ENCODE data around the gene XXYLT1.
"Not testable (repeated sequence)": the region's sequence is repeated elsewhere in the genome, so short reads cannot be mapped to it uniquely, and the experiment has no call there.

The XXYLT1 gene

GRCh38 chr3:195087840-195088601 lies 182.9 kb downstream of the XXYLT1 start:
- DNase-seq, result not testable (repeated sequence)

GRCh38 chr3:195087328-195087727 lies 183.6 kb downstream of the XXYLT1 start:
- DNase-seq, result no peak

GRCh38 chr3:195086885-195087284 lies 184.1 kb downstream of the XXYLT1 start:
- no peak for DNase-seq

- no peak for DNase-seq
Measured at GRCh38 chr3:195086341-195086740, 184.6 kb downstream of the XXYLT1 start.

GRCh38 chr3:195085356-195086130 lies 185.4 kb downstream of the XXYLT1 start:
- no peak for DNase-seq

- no peak for DNase-seq
Measured at GRCh38 chr3:195084746-195085145, 186.2 kb downstream of the XXYLT1 start.

GRCh38 chr3:195083659-195084058 lies 187.3 kb downstream of the XXYLT1 start:
- DNase-seq, result no peak

- no peak for DNase-seq
Measured at GRCh38 chr3:195082811-195083210, 188.1 kb downstream of the XXYLT1 start.

- DNase-seq, result no peak
Measured at GRCh38 chr3:195081242-195081963, 189.6 kb downstream of the XXYLT1 start.

- no peak for DNase-seq
Measured at GRCh38 chr3:195080571-195081151, 190.3 kb downstream of the XXYLT1 start.

GRCh38 chr3:195080125-195080524 lies 190.8 kb downstream of the XXYLT1 start:
- no peak for DNase-seq

- no peak for DNase-seq
Measured at GRCh38 chr3:195079636-195080035, 191.3 kb downstream of the XXYLT1 start.

- DNase-seq, result no peak
Measured at GRCh38 chr3:195078891-195079440, 192.0 kb downstream of the XXYLT1 start.

- no peak for DNase-seq
Measured at GRCh38 chr3:195077611-195078540, 193.1 kb downstream of the XXYLT1 start.

GRCh38 chr3:195076981-195077610 lies 193.9 kb downstream of the XXYLT1 start:
- DNase-seq, result no peak

- DNase-seq, result no peak
Measured at GRCh38 chr3:195075941-195076875, 194.8 kb downstream of the XXYLT1 start.

GRCh38 chr3:195075199-195075940 lies 195.6 kb downstream of the XXYLT1 start:
- DNase-seq, result no peak

GRCh38 chr3:195073866-195074860 lies 196.8 kb downstream of the XXYLT1 start:
- DNase-seq, result no peak

Data from activated naive CD4-positive, alpha-beta T cell treated with anti-CD3 and anti-CD28 coated beads, Interleukin-2, amount 50 U/mL, for 16 hours (primary cell).